ENCODE data around the gene TMEM234.

DNA sequence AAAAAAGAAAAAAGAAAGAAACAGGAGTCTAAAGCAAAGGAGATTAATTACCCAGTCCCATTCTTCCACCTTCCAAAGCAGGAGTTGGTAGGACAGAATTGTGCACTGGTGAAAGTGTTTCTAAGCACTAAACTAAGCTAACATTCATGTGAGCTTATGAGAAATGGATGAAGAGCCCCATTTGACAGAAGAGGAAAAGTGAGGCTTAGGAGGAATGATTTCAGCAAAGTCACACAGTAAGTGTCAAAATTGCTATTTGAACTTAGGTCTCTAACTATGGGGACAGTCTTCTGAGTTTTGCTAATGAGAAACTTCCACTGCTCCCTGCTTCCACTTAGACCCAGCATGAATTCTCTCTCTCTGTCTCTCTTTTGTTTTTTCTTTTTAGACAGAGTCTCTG is 47.6 kb upstream of the TMEM234 start:
- TF ChIP-seq EP300 (IDR thresholded peaks at IDR 0.05): no peak
- no peak for TF ChIP-seq POLR2A (IDR thresholded peaks at IDR 0.05)
- TF ChIP-seq, protein P1, sequence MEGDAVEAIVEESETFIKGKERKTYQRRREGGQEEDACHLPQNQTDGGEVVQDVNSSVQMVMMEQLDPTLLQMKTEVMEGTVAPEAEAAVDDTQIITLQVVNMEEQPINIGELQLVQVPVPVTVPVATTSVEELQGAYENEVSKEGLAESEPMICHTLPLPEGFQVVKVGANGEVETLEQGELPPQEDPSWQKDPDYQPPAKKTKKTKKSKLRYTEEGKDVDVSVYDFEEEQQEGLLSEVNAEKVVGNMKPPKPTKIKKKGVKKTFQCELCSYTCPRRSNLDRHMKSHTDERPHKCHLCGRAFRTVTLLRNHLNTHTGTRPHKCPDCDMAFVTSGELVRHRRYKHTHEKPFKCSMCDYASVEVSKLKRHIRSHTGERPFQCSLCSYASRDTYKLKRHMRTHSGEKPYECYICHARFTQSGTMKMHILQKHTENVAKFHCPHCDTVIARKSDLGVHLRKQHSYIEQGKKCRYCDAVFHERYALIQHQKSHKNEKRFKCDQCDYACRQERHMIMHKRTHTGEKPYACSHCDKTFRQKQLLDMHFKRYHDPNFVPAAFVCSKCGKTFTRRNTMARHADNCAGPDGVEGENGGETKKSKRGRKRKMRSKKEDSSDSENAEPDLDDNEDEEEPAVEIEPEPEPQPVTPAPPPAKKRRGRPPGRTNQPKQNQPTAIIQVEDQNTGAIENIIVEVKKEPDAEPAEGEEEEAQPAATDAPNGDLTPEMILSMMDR (IDR thresholded peaks at IDR 0.05): no peak
- TF ChIP-seq POLR2AphosphoS5 (IDR thresholded peaks at IDR 0.05): no peak

Data from upper lobe of left lung (tissue), 4 donors.